HCT116 (cell line): Measurements from ENCODE around the gene OPCML. TPM values are rescaled to one million over a fixed set of nuclear protein-coding genes. Genes with fewer than 3 reads are reported as not detected.

Experiments
- ATAC-seq: fragments of 200-7000 bp; cut with Tn5 transposase; 2 replicates; pipeline ENCODE4 v1.9.1; 2020; ENCODE audit warnings: mild to moderate bottlenecking, moderate library complexity
- BruUV-seq: library from RNA; stranded (reverse); fragments of 400-500 nt; replicated peaks from 2 replicates; lab custom pipeline; 2021; lab: Mats Ljungman, UMichigan
- CTCF ChIA-PET: fragments of 300-600 bp; sonication (Branson Sonifier 250); formaldehyde crosslinking; loops from one replicate; lab custom pipeline; 2021; ENCODE audit warnings: antibody characterized with exemption; lab: Charles Lee
- POLR2A ChIA-PET: fragments of 300-600, 350-600 bp; sonication (Branson Sonifier 250); formaldehyde crosslinking; loops from one replicate; lab custom pipeline; 2021; ENCODE audit warnings: antibody characterized with exemption; lab: Charles Lee
- RAD21 ChIA-PET, 2 experiments: fragments of 300-600 bp; sonication (Branson Sonifier 250); formaldehyde crosslinking; loops; one replicate each; lab custom pipeline; 2023; ENCODE audit warnings: low total read pairs in 2 of 2; ENCODE audit not compliant: uncharacterized antibody in 2 of 2, unreplicated experiment in 2 of 2, low non-redundant PET in 1 of 2; lab: Charles Lee
- DNase-seq: peaks from one replicate; pipeline ENCODE4 v3.0.0-alpha.2; 2010; ENCODE audit warnings: low read depth, low spot score
- H2AFZ ChIP-seq: fragments of 200-600 bp; shearing (Covaris generic), sonication (generic); 2 replicates; pipeline ENCODE4 v1.6.1; 2017; ENCODE audit warnings: low read depth, mixed run types, mixed read lengths, antibody characterized with exemption, low read length; ENCODE audit not compliant: poor library complexity, severe bottlenecking
- H3K27ac ChIP-seq: 2 replicates; pipeline ENCODE4 v1.5.1; 2012; ENCODE audit warnings: low read depth, low read length
- H3K27me3 ChIP-seq: fragments of 200-600 bp; sonication (generic); 2 replicates; pipeline ENCODE4 v1.6.1; 2016; ENCODE audit warnings: mixed run types, low read length, mixed read lengths; ENCODE audit not compliant: insufficient read depth
- H3K36me3 ChIP-seq, 2 experiments: fragments of 200-500 bp in 1 of 2; fragments of 200-600 bp in 1 of 2; sonication (Bioruptor generic) in 1 of 2; sonication (generic) in 1 of 2; 2 replicates each; pipeline versions ENCODE4 v1.5.1 to v1.6.1; 2014 to 2016; ENCODE audit warnings: low read length in 2 of 2, inconsistent platforms in 1 of 2, mixed read lengths in 1 of 2, mixed run types in 1 of 2; ENCODE audit not compliant: insufficient read depth in 2 of 2, control insufficient read depth in 1 of 2
- H3K4me1 ChIP-seq, 2 experiments: fragments of 200-600 bp in 1 of 2; sonication (generic) in 1 of 2; 2 replicates each; pipeline versions ENCODE4 v1.5.1 to v1.6.1; 2012 to 2017; ENCODE audit warnings: low read length in 2 of 2, inconsistent platforms in 1 of 2, mild to moderate bottlenecking in 1 of 2, mixed read lengths in 1 of 2, mixed run types in 1 of 2, moderate library complexity in 1 of 2; ENCODE audit not compliant: insufficient read depth in 2 of 2, control insufficient read depth in 1 of 2
- H3K4me2 ChIP-seq: fragments of 200-600 bp; sonication (generic); 2 replicates; pipeline ENCODE4 v1.6.1; 2017; ENCODE audit warnings: mixed run types, low read length, mixed read lengths
- H3K4me3 ChIP-seq, 2 experiments: fragments of 200-600 bp in 1 of 2; sonication (generic) in 1 of 2; replicated peaks in 1 of 2; 2 replicates each; pipeline ENCODE4 v1.5.1; 2011 to 2016; ENCODE audit warnings: low read length in 2 of 2, control low read depth in 1 of 2, low read depth in 1 of 2, mild to moderate bottlenecking in 1 of 2, mixed read lengths in 1 of 2, mixed run types in 1 of 2
- H3K79me2 ChIP-seq: fragments of 200-600 bp; sonication (generic); 2 replicates; pipeline ENCODE4 v1.6.1; 2017; ENCODE audit warnings: mild to moderate bottlenecking, mixed run types, low read length, moderate library complexity, mixed read lengths; ENCODE audit not compliant: insufficient read depth
- H3K9ac ChIP-seq: fragments of 200-600 bp; sonication (generic); 2 replicates; pipeline ENCODE4 v1.6.1; 2016; ENCODE audit warnings: low read length, mixed read lengths
- H3K9me2 ChIP-seq: fragments of 200-600 bp; sonication (generic), shearing (Covaris generic); 2 replicates; pipeline ENCODE4 v1.6.1; 2017; ENCODE audit warnings: mixed run types, mild to moderate bottlenecking, moderate library complexity; ENCODE audit not compliant: insufficient read depth
- H3K9me3 ChIP-seq, 2 experiments: fragments of 200-500 bp in 1 of 2; fragments of 200-600 bp in 1 of 2; sonication (Bioruptor generic) in 1 of 2; sonication (generic) in 1 of 2; 2 replicates each; pipeline ENCODE4 v1.6.1; 2014 to 2017; ENCODE audit warnings: low read length in 2 of 2, mixed read lengths in 2 of 2, inconsistent platforms in 1 of 2, low read depth in 1 of 2, mild to moderate bottlenecking in 1 of 2, mixed run types in 1 of 2, moderate library complexity in 1 of 2; ENCODE audit not compliant: control insufficient read depth in 1 of 2, insufficient read depth in 1 of 2
- H4K20me1 ChIP-seq: fragments of 200-600 bp; sonication (generic), shearing (Covaris generic); 2 replicates; pipeline ENCODE4 v1.6.1; 2017; ENCODE audit warnings: mixed run types, mild to moderate bottlenecking, moderate library complexity; ENCODE audit not compliant: insufficient read depth
- CEBPB ChIP-seq: IDR thresholded peaks from 2 replicates; pipeline ENCODE4 v1.6.1; 2012; ENCODE audit warnings: low read depth
- EGR1 ChIP-seq: IDR thresholded peaks from 2 replicates; pipeline ENCODE4 v1.6.1; 2012; ENCODE audit warnings: low read depth
- ELF1 ChIP-seq: IDR thresholded peaks from 2 replicates; pipeline ENCODE4 v1.6.1; 2012; ENCODE audit warnings: low read depth, borderline replicate concordance
- EZH2 ChIP-seq: fragments of 200-600 bp; sonication (generic); IDR thresholded peaks from 2 replicates; pipeline ENCODE4 v1.6.1; 2017; ENCODE audit warnings: antibody characterized with exemption, mixed run types
- FOSL1 ChIP-seq: IDR thresholded peaks from 2 replicates; pipeline ENCODE4 v1.6.1; 2012; ENCODE audit warnings: low read depth
- JUND ChIP-seq: IDR thresholded peaks from 2 replicates; pipeline ENCODE4 v1.6.1; 2012
- POLR2A ChIP-seq: IDR thresholded peaks from 2 replicates; pipeline ENCODE4 v1.7.0; 2011; ENCODE audit warnings: borderline replicate concordance; ENCODE audit not compliant: insufficient read depth, insufficient read length; ENCODE audit errors: extremely low read depth
- POLR2AphosphoS5 ChIP-seq: IDR thresholded peaks from 2 replicates; pipeline ENCODE4 v1.6.1; 2011; ENCODE audit warnings: mild to moderate bottlenecking, low read depth, low read length, moderate library complexity
- RAD21 ChIP-seq: IDR thresholded peaks from 2 replicates; pipeline ENCODE4 v1.6.1; 2012; ENCODE audit warnings: low read depth, mild to moderate bottlenecking
- SIN3A ChIP-seq: IDR thresholded peaks from 2 replicates; pipeline ENCODE4 v1.6.1; 2012; ENCODE audit warnings: low read depth
- SP1 ChIP-seq: IDR thresholded peaks from 2 replicates; pipeline ENCODE4 v1.6.1; 2012; ENCODE audit warnings: low read depth
- SRF ChIP-seq: IDR thresholded peaks from 2 replicates; pipeline ENCODE4 v1.6.1; 2012; ENCODE audit warnings: low read depth
- YY1 ChIP-seq: IDR thresholded peaks from 2 replicates; pipeline ENCODE4 v1.6.1; 2011; ENCODE audit warnings: low read length, low read depth, moderate library complexity, mild to moderate bottlenecking; ENCODE audit not compliant: insufficient replicate concordance; ENCODE audit errors: extremely low read depth
- ZFX ChIP-seq: fragments of 450-650 bp; IDR thresholded peaks from 2 replicates; pipeline ENCODE4 v1.6.1; 2017
- ZNF274 ChIP-seq: fragments of 200-500 bp; sonication (Bioruptor generic); IDR thresholded peaks from 2 replicates; pipeline ENCODE4 v1.6.1; 2014; ENCODE audit warnings: mild to moderate bottlenecking, low read depth, low read length, inconsistent platforms
- intact Hi-C: fragments of 100-400 bp; cut with micrococcal nuclease; formaldehyde crosslinking; loops from 2 replicates; pipeline ENCODE4 v1.10.0; 2022
- total RNA-seq: library from RNA; stranded (reverse); gene quantifications from one replicate; pipeline ENCODE4 v1.2.1, GENCODE V29; 2021; ENCODE audit not compliant: unreplicated experiment
- TF ChIP-seq, protein P1 (sequence below), 3 experiments: fragments of 200-600 bp in 1 of 3; sonication (generic) in 1 of 3; IDR thresholded peaks in 2 of 3; conservative IDR thresholded peaks in 1 of 3; 2 replicates each; pipeline ENCODE4 v1.5.1; 2012 to 2017; ENCODE audit warnings: low read depth in 2 of 3, low read length in 2 of 3, antibody characterized with exemption in 1 of 3, borderline replicate concordance in 1 of 3, control low read depth in 1 of 3, mild to moderate bottlenecking in 1 of 3, mixed read lengths in 1 of 3, mixed run types in 1 of 3, moderate library complexity in 1 of 3; ENCODE audit not compliant: insufficient read depth in 1 of 3
- TF ChIP-seq, protein P2 (sequence below): IDR thresholded peaks from 2 replicates; pipeline ENCODE4 v1.6.1; 2012; ENCODE audit warnings: low read depth
- TF ChIP-seq, protein P3 (sequence below): IDR thresholded peaks from 2 replicates; pipeline ENCODE4 v1.6.1; 2012

OPCML gene
- total RNA-seq, 1 experiment from 2014 or later = not detected

DNA sequence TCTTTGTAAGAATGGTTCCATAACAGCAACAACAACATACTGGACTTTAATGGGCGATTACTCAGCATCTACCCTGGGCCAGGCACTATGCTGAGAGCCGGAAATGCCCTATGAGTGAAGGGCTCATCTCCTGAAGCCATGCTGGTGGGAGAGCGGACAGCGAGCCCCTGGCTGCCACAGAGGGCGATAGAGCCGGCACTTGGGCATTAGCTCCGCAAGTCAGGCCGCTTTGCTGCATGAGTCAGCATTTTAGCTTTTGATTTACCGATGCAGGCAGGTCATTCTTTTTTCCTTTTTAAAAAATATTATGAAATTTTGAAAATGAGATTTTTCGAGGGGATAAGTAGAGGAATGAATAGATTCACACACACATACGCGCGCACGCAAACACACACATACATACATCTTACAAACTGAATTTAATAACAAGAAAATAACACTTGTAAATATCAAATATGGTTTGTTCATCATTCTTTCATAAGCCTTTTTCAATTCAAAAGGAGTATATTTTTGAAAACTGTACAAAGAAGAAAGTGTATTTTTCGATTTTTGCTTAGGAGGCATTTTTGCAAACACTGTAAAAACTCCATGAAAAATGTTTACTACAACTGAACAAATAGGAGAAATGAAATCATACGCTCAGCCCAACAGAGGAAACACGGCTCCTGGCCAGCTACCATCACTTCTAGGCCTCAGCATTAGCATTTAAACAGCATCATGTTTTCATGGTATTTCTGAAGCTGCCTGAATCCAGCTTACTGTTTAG lies 667.3 kb downstream of the OPCML start:
- Histone ChIP-seq H3K9me3 (peaks cover 6 to 29% of the 10 kb centered on the region in 2 experiments; a peak in 2 of 4 replicates), H3K9me2 (no peaks in the 10 kb centered on the region), H3K36me3 (no peaks in the 10 kb centered on the region), H3K9ac (no peak overlapping the region), H3K27me3 (no peaks in the 10 kb centered on the region), H4K20me1 (no peaks in the 10 kb centered on the region), H3K4me2 (no peak overlapping the region), H3K4me1 (no peaks in the 10 kb centered on the region), H3K27ac (no peak overlapping the region), H3K79me2 (no peaks in the 10 kb centered on the region), H2AFZ (no peak overlapping the region), H3K4me3 (no peak overlapping the region)
- ChIA-PET RAD21 (no interaction called here), POLR2A (no interaction called here), CTCF (no interaction called here)
- ATAC-seq = no peak
- BruUV-seq = no TSS peak
- intact Hi-C loops = no loop called here
- TF ChIP-seq POLR2AphosphoS5 (no peak), ZFX (no peak), EZH2 (no peak), EGR1 (no peak), FOSL1 (no peak), JUND (no peak), SIN3A (no peak), POLR2A (no peak), YY1 (no peak), CEBPB (no peak), SRF (no peak), RAD21 (no peak), ELF1 (no peak), ZNF274 (no peak), SP1 (no peak)
- TF ChIP-seq, protein P1, sequence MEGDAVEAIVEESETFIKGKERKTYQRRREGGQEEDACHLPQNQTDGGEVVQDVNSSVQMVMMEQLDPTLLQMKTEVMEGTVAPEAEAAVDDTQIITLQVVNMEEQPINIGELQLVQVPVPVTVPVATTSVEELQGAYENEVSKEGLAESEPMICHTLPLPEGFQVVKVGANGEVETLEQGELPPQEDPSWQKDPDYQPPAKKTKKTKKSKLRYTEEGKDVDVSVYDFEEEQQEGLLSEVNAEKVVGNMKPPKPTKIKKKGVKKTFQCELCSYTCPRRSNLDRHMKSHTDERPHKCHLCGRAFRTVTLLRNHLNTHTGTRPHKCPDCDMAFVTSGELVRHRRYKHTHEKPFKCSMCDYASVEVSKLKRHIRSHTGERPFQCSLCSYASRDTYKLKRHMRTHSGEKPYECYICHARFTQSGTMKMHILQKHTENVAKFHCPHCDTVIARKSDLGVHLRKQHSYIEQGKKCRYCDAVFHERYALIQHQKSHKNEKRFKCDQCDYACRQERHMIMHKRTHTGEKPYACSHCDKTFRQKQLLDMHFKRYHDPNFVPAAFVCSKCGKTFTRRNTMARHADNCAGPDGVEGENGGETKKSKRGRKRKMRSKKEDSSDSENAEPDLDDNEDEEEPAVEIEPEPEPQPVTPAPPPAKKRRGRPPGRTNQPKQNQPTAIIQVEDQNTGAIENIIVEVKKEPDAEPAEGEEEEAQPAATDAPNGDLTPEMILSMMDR (IDR thresholded peaks at IDR 0.05 in 2 of 3, conservative IDR thresholded peaks at IDR 0.05 in 1 of 3; ENCODE audit: borderline replicate concordance in 1 of 3, insufficient read depth in 1 of 3, low read depth in 2 of 3, low read length in 2 of 3) = no peak
- TF ChIP-seq, protein P2, sequence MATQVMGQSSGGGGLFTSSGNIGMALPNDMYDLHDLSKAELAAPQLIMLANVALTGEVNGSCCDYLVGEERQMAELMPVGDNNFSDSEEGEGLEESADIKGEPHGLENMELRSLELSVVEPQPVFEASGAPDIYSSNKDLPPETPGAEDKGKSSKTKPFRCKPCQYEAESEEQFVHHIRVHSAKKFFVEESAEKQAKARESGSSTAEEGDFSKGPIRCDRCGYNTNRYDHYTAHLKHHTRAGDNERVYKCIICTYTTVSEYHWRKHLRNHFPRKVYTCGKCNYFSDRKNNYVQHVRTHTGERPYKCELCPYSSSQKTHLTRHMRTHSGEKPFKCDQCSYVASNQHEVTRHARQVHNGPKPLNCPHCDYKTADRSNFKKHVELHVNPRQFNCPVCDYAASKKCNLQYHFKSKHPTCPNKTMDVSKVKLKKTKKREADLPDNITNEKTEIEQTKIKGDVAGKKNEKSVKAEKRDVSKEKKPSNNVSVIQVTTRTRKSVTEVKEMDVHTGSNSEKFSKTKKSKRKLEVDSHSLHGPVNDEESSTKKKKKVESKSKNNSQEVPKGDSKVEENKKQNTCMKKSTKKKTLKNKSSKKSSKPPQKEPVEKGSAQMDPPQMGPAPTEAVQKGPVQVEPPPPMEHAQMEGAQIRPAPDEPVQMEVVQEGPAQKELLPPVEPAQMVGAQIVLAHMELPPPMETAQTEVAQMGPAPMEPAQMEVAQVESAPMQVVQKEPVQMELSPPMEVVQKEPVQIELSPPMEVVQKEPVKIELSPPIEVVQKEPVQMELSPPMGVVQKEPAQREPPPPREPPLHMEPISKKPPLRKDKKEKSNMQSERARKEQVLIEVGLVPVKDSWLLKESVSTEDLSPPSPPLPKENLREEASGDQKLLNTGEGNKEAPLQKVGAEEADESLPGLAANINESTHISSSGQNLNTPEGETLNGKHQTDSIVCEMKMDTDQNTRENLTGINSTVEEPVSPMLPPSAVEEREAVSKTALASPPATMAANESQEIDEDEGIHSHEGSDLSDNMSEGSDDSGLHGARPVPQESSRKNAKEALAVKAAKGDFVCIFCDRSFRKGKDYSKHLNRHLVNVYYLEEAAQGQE = no peak
- TF ChIP-seq, protein P3, sequence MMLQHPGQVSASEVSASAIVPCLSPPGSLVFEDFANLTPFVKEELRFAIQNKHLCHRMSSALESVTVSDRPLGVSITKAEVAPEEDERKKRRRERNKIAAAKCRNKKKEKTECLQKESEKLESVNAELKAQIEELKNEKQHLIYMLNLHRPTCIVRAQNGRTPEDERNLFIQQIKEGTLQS = no peak
- no peak for DNase-seq
